KMS-11 (cell line): ENCODE measurements around the gene CDK8.

Experiments
- H2AFZ ChIP-seq: fragments of 200-600 bp; sonication (generic); 2 replicates; pipeline ENCODE4 v1.6.1; 2016; ENCODE audit warnings: antibody characterized with exemption, mixed run types, low read depth
- H3K27ac ChIP-seq: fragments of 200-600 bp; sonication (generic); 2 replicates; pipeline ENCODE4 v1.6.1; 2016; ENCODE audit warnings: mild to moderate bottlenecking, mixed run types
- H3K27me3 ChIP-seq: fragments of 200-600 bp; sonication (generic); 2 replicates; pipeline ENCODE4 v1.6.1; 2017; ENCODE audit warnings: mild to moderate bottlenecking, low read depth, mixed run types, moderate library complexity; ENCODE audit not compliant: insufficient read depth
- H3K36me3 ChIP-seq: fragments of 200-600 bp; sonication (generic); 2 replicates; pipeline ENCODE4 v1.6.1; 2017; ENCODE audit warnings: mild to moderate bottlenecking, mixed run types; ENCODE audit not compliant: insufficient read depth
- H3K4me1 ChIP-seq: fragments of 200-600 bp; sonication (generic); 2 replicates; pipeline ENCODE4 v1.6.1; 2016; ENCODE audit warnings: mild to moderate bottlenecking, low read depth, mixed run types; ENCODE audit not compliant: poor library complexity, severe bottlenecking
- H3K4me2 ChIP-seq: fragments of 200-600 bp; sonication (generic); 2 replicates; pipeline ENCODE4 v1.7.0; 2016; ENCODE audit warnings: mild to moderate bottlenecking, mixed run types
- H3K4me3 ChIP-seq: fragments of 200-600 bp; sonication (generic); IDR thresholded peaks from 2 replicates; pipeline ENCODE4 v1.6.1; 2017; ENCODE audit warnings: low read depth, low read length, mixed read lengths; ENCODE audit not compliant: insufficient read depth
- H3K79me2 ChIP-seq: fragments of 200-600 bp; sonication (generic); 2 replicates; pipeline ENCODE4 v1.6.1; 2016; ENCODE audit warnings: low read depth, mixed run types; ENCODE audit not compliant: insufficient read depth
- H3K9ac ChIP-seq: fragments of 200-600 bp; sonication (generic); 2 replicates; pipeline ENCODE4 v1.6.1; 2016; ENCODE audit warnings: mild to moderate bottlenecking, mixed run types
- H4K20me1 ChIP-seq: fragments of 200-600 bp; sonication (generic); 2 replicates; pipeline ENCODE4 v1.6.1; 2016; ENCODE audit warnings: mild to moderate bottlenecking, mixed run types; ENCODE audit not compliant: insufficient read depth
- CTCF ChIP-seq: fragments of 200-600 bp; sonication (generic); conservative IDR thresholded peaks from 2 replicates; pipeline ENCODE4 v1.6.1; 2017; ENCODE audit warnings: low read depth, mild to moderate bottlenecking, antibody characterized with exemption, low read length, moderate library complexity, mixed read lengths

Gene CDK8

DNA sequence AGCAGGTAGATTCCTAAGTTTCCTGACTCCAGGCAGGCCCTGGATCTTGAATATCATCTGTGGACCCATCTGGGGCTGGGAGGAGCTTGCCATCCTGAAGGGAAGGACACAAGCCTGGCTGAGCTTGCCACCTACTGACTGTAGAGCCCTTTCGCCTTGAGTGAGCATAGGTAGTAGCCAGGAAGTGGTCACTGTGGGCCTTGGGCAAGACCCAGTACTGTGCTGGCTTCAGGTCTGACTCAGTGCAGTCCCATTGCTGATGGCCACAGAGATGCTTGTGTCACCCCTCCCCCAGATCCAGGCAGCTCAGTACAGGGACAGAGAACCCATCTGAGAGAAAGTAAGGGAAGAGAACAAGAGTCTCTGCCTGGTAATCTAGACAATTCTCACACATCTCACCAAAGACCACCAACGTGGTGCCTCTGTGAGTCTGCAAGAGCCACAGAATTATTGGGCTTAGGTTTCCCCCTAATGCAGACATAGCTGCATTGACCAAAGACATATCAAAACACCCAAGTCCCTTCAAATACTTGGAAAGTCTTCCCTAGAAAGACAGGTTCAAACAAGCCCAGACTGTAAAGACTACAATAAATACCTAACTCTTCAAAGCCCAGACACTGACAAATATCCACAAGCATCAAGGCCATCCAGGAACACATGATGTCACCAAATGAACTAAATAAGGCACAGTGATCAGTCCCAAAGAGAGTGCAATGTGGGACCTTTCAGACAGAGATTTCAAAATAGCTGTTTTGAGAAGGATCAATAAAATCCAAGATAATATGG, 195.3 kb downstream of the CDK8 start:
- Histone ChIP-seq H3K27me3 (no peaks in the 10 kb centered on the region), H3K4me1 (no peaks in the 10 kb centered on the region), H3K4me2 (no peak overlapping the region), H3K27ac (no peak overlapping the region), H4K20me1 (no peaks in the 10 kb centered on the region), H2AFZ (no peak overlapping the region), H3K79me2 (no peaks in the 10 kb centered on the region), H3K4me3 (no peak overlapping the region), H3K9ac (no peak overlapping the region), H3K36me3 (no peaks in the 10 kb centered on the region)
- TF ChIP-seq CTCF = no peak
